Spleen (tissue), 7 donors: Measurements from ENCODE around the gene UGT1A7.

ENCODE experiments used
- POLR2A ChIP-seq, 3 donors: fragments of 450-650 bp; IDR thresholded peaks; one replicate each; pipeline ENCODE4 v1.5.1; 2017; ENCODE audit warnings: antibody characterized with exemption in 3 of 3, mild to moderate bottlenecking in 1 of 3
- POLR2AphosphoS5 ChIP-seq, 3 donors: sonication (generic); formaldehyde crosslinking; IDR thresholded peaks; one replicate each; pipeline ENCODE4 v1.5.1; 2017; ENCODE audit warnings: antibody characterized with exemption in 3 of 3
- TF ChIP-seq, protein P1 (sequence below), 11 experiments: fragments of 200-600 bp in 7 of 11; fragments of 450-650 bp in 4 of 11; sonication (generic) in 4 of 11; IDR thresholded peaks in 8 of 11; conservative IDR thresholded peaks in 3 of 11; 1 replicate in 7 of 11; 2 replicates in 4 of 11; pipeline versions ENCODE4 v1.4.0 to v1.8.0; 2016 to 2021; ENCODE audit warnings: antibody characterized with exemption in 11 of 11, inconsistent platforms in 4 of 11, mild to moderate bottlenecking in 1 of 11
- donor health status: DM: no; HTN: no; CAD: no; lungs with moderate emphysema.
- donor health status: DM: no; HTN: no; CAD: no.
- donor health status: DM: no; HTN: no; CAD: no.

DNA sequence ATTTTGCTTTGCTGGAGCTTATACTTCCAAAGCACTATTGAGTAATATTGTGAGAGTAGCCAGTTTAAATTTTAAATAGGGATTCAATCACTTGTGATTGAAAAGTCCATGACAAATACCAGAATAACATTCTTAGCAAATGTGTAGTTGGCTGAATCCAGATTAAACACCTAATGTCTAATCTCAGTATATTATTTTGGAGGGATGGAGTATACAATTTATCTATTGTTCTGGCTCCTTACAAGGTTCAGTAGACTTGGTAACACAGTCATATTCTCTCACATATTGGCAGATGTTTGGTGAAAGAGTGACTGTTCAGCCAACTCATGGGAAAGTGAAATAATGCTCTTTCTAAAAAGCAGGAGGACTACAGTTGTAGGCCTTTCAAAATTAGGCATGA lies 7.8 kb upstream of the UGT1A7 start:
- TF ChIP-seq, protein P1, sequence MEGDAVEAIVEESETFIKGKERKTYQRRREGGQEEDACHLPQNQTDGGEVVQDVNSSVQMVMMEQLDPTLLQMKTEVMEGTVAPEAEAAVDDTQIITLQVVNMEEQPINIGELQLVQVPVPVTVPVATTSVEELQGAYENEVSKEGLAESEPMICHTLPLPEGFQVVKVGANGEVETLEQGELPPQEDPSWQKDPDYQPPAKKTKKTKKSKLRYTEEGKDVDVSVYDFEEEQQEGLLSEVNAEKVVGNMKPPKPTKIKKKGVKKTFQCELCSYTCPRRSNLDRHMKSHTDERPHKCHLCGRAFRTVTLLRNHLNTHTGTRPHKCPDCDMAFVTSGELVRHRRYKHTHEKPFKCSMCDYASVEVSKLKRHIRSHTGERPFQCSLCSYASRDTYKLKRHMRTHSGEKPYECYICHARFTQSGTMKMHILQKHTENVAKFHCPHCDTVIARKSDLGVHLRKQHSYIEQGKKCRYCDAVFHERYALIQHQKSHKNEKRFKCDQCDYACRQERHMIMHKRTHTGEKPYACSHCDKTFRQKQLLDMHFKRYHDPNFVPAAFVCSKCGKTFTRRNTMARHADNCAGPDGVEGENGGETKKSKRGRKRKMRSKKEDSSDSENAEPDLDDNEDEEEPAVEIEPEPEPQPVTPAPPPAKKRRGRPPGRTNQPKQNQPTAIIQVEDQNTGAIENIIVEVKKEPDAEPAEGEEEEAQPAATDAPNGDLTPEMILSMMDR (IDR thresholded peaks at IDR 0.05 in 8 of 11, conservative IDR thresholded peaks at IDR 0.05 in 3 of 11) = no peak
- TF ChIP-seq POLR2AphosphoS5 (IDR thresholded peaks at IDR 0.05) (no peak), POLR2A (IDR thresholded peaks at IDR 0.05) (no peak)
